PFSK-1 (cell line): ENCODE data around the gene CLK2.

ENCODE experiments used
- FOXP2 ChIP-seq: optimal IDR thresholded peaks from 2 replicates; pipeline ENCODE3; 2011; ENCODE audit warnings: borderline replicate concordance, control low read depth, inconsistent platforms; ENCODE audit not compliant: insufficient read depth; ENCODE audit errors: extremely low read length, extremely low read depth
- POLR2AphosphoS5 ChIP-seq: IDR thresholded peaks from 2 replicates; pipeline ENCODE4 v1.6.1; 2012; ENCODE audit warnings: low read depth, mild to moderate bottlenecking, control low read depth, low read length, moderate library complexity
- SIN3A ChIP-seq: IDR thresholded peaks from 2 replicates; pipeline ENCODE4 v1.6.1; 2012; ENCODE audit warnings: mild to moderate bottlenecking, low read length, moderate library complexity, borderline replicate concordance; ENCODE audit not compliant: insufficient read depth
- TAF1 ChIP-seq: IDR thresholded peaks from 2 replicates; pipeline ENCODE4 v1.6.1; 2012; ENCODE audit warnings: low read length, control low read depth, borderline replicate concordance; ENCODE audit not compliant: insufficient read depth
- TF ChIP-seq, protein P1 (sequence below), 2 experiments: IDR thresholded peaks; 2 replicates each; pipeline versions ENCODE4 v1.6.1 to v1.8.0; 2011 to 2012; ENCODE audit warnings: low read depth in 2 of 2, low read length in 2 of 2, control low read depth in 1 of 2, inconsistent platforms in 1 of 2, mild to moderate bottlenecking in 1 of 2, moderate library complexity in 1 of 2; ENCODE audit not compliant: insufficient read depth in 1 of 2

Gene CLK2

GRCh38 chr1:155295183-155295941 lies 22.1 kb upstream of the CLK2 start:
- TF ChIP-seq FOXP2 (no peak), TAF1 (no peak), POLR2AphosphoS5 (no peak), SIN3A (no peak)
- TF ChIP-seq, protein P1, sequence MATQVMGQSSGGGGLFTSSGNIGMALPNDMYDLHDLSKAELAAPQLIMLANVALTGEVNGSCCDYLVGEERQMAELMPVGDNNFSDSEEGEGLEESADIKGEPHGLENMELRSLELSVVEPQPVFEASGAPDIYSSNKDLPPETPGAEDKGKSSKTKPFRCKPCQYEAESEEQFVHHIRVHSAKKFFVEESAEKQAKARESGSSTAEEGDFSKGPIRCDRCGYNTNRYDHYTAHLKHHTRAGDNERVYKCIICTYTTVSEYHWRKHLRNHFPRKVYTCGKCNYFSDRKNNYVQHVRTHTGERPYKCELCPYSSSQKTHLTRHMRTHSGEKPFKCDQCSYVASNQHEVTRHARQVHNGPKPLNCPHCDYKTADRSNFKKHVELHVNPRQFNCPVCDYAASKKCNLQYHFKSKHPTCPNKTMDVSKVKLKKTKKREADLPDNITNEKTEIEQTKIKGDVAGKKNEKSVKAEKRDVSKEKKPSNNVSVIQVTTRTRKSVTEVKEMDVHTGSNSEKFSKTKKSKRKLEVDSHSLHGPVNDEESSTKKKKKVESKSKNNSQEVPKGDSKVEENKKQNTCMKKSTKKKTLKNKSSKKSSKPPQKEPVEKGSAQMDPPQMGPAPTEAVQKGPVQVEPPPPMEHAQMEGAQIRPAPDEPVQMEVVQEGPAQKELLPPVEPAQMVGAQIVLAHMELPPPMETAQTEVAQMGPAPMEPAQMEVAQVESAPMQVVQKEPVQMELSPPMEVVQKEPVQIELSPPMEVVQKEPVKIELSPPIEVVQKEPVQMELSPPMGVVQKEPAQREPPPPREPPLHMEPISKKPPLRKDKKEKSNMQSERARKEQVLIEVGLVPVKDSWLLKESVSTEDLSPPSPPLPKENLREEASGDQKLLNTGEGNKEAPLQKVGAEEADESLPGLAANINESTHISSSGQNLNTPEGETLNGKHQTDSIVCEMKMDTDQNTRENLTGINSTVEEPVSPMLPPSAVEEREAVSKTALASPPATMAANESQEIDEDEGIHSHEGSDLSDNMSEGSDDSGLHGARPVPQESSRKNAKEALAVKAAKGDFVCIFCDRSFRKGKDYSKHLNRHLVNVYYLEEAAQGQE (IDR thresholded peaks at IDR 0.05; ENCODE audit: insufficient read depth in 1 of 2, low read depth in 2 of 2, low read length in 2 of 2), result no peak

DNA sequence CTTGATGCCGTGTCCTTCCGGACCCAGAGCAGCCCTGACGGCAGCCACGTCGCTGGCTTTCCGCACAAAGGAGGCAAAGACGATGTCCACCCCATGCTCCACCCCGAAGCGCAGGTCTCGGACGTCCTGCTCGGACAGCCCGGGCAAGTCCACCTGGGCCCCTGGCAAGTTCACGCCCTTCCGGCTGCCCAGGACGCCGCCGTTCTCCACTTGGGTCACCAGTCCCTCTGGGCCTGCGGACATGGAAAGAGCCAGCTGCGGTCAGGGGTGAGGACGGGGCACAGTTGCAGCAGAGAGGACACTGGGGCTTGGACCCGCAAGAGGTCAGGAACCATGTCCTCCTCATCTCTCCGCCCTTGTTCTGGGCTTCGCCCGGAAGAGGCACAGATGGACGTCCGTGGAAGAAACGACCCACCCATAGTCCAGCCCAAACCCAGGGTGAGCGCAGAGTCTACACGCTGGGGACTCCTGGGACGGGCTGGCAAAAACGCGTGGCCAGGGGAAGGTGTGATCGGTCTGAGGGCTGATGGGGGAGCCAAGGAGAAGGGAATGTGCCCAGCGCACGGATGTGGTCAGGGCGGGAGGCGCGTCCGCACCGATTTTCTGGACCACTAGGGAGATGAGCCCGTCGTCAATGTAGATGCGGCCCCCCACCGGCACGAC lies 21.3 kb upstream of the CLK2 start:
- TF ChIP-seq POLR2AphosphoS5 (no peak), FOXP2 (no peak), SIN3A (no peak), TAF1 (no peak)
- TF ChIP-seq, protein P1 (IDR thresholded peaks at IDR 0.05; ENCODE audit: insufficient read depth in 1 of 2, low read depth in 2 of 2, low read length in 2 of 2), result no peak

DNA sequence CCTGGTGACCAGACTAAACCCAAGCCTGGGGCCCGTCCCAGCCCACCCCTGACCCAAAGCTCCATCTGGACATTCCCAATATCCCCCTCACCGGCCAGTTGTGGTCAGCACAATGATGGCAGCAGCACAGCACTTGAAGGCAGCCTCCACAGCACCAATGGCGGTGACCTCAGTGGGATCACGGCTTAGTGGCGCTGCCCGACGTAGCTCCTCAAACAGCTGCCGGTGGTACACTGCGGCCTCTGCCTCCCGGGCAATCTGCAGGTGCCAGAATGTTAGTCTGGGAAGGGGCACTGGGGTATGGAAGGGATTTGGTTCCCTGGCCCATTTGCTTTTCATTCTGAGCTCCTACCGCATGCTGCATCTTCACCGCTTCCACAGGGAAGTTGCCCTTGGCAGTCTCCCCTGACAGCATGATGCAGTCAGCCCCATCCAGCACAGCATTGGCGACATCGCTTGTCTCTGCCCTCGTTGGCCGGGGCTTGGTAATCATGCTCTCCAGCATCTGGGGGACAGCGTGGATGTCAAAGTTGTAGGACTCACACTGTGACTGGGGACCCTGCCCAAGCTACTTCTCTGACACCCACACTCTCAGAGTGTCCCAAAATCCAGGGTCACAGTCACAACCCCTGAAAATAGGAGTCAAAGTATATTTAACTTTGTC lies 19.9 kb upstream of the CLK2 start:
- TF ChIP-seq SIN3A, result no peak
- no peak for TF ChIP-seq POLR2AphosphoS5
- TF ChIP-seq, protein P1 (IDR thresholded peaks at IDR 0.05; ENCODE audit: insufficient read depth in 1 of 2, low read depth in 2 of 2, low read length in 2 of 2), result no peak
- TF ChIP-seq TAF1, result no peak
- no peak for TF ChIP-seq FOXP2

GRCh38 chr1:155287987-155288543 lies 14.8 kb upstream of the CLK2 start:
- TF ChIP-seq FOXP2 (no peak), TAF1 (no peak), SIN3A (no peak), POLR2AphosphoS5 (no peak)
- TF ChIP-seq, protein P1 (IDR thresholded peaks at IDR 0.05; ENCODE audit: insufficient read depth in 1 of 2, low read depth in 2 of 2, low read length in 2 of 2), result no peak
